GM12878 (cell line): ENCODE measurements around the gene YARS1. TPM values are rescaled to one million over a fixed set of nuclear protein-coding genes. Genes with fewer than 3 reads are reported as not detected.

ENCODE experiments used
- ATAC-seq: fragments of 200-7000 bp; cut with Tn5 transposase; 3 replicates; pipeline ENCODE4 v1.9.1; 2020; ENCODE audit warnings: mild to moderate bottlenecking, moderate library complexity
- BruUV-seq: library from RNA; stranded (reverse); fragments of 400-500 nt; replicated peaks from 2 replicates; lab custom pipeline; 2021; lab: Mats Ljungman, UMichigan
- CTCF ChIA-PET: fragments of 300-600 bp; sonication (Branson Sonifier 250); formaldehyde crosslinking; extraction: SDS; loops from one replicate; lab custom pipeline; 2021; ENCODE audit warnings: inconsistent platforms; lab: Yijun Ruan, JAX
- POLR2A ChIA-PET: fragments of 350-600 bp; formaldehyde crosslinking; extraction: SDS; loops from one replicate; lab custom pipeline; 2021; ENCODE audit warnings: inconsistent platforms; lab: Charles Lee
- RAD21 ChIA-PET: fragments of 300-600 bp; sonication (Branson Sonifier 250); formaldehyde crosslinking; loops from one replicate; lab custom pipeline; 2023; ENCODE audit warnings: antibody characterized with exemption; ENCODE audit not compliant: unreplicated experiment; lab: Charles Lee
- SMC1A ChIA-PET: fragments of 300-600 bp; sonication (Branson Sonifier 250); formaldehyde crosslinking; loops from one replicate; lab custom pipeline; 2023; ENCODE audit not compliant: unreplicated experiment, uncharacterized antibody; lab: Charles Lee
- DNase-seq: peaks from one replicate; pipeline ENCODE4 v3.0.0-alpha.2; 2011; ENCODE audit warnings: low read depth, low spot score
- FAIRE-seq: peaks from 3 replicates; lab custom pipeline; 2011; peaks lifted over from hg19 to GRCh38; lab: Jason Lieb, UNC
- H2AFZ ChIP-seq: 2 replicates; pipeline ENCODE4 v1.6.0; 2011; ENCODE audit warnings: low read depth, low read length, control low read depth; ENCODE audit not compliant: control insufficient read depth
- H3K27ac ChIP-seq: 2 replicates; pipeline ENCODE4 v1.5.1; 2011; ENCODE audit warnings: control low read depth; ENCODE audit not compliant: control insufficient read depth, insufficient read depth
- H3K27me3 ChIP-seq, 2 experiments: replicated peaks in 1 of 2; 2 replicates each; pipeline versions ENCODE4 v1.6.0 to v1.6.1; 2011; ENCODE audit warnings: low read length in 1 of 2; ENCODE audit not compliant: control insufficient read depth in 2 of 2, insufficient read depth in 2 of 2
- H3K36me3 ChIP-seq, 2 experiments: 2 replicates each; pipeline ENCODE4 v1.5.1; 2011; ENCODE audit warnings: low read length in 1 of 2; ENCODE audit not compliant: control insufficient read depth in 2 of 2, insufficient read depth in 2 of 2
- H3K4me1 ChIP-seq: 2 replicates; pipeline ENCODE4 v1.6.1; 2011; ENCODE audit warnings: mild to moderate bottlenecking, low read length, moderate library complexity, mixed read lengths; ENCODE audit not compliant: control insufficient read depth, insufficient read depth
- H3K4me2 ChIP-seq: 2 replicates; pipeline ENCODE4 v1.6.0; 2011; ENCODE audit warnings: control low read depth; ENCODE audit not compliant: control insufficient read depth, insufficient read depth
- H3K4me3 ChIP-seq: fragments of 200-600 bp; sonication (generic); 2 replicates; pipeline ENCODE4 v1.5.1; 2016
- H3K79me2 ChIP-seq: 2 replicates; pipeline ENCODE4 v1.6.0; 2011; ENCODE audit warnings: low read length; ENCODE audit not compliant: control insufficient read depth, insufficient read depth
- H3K9ac ChIP-seq: 2 replicates; pipeline ENCODE4 v1.8.0; 2011; ENCODE audit warnings: low read length, control low read depth, mixed read lengths; ENCODE audit not compliant: control insufficient read depth, insufficient read depth
- H3K9me3 ChIP-seq: replicated peaks from 3 replicates; pipeline ENCODE4 v1.5.1; 2011; ENCODE audit warnings: mild to moderate bottlenecking, low read length; ENCODE audit not compliant: control insufficient read depth, insufficient read depth
- H4K20me1 ChIP-seq: 2 replicates; pipeline ENCODE4 v1.6.0; 2011; ENCODE audit not compliant: control insufficient read depth, insufficient read depth
- NFYA ChIP-seq: IDR thresholded peaks from 2 replicates; pipeline ENCODE4 v1.6.1; 2011; ENCODE audit warnings: low read depth, mild to moderate bottlenecking, low read length, improper control_type of control experiment, borderline replicate concordance
- ZNF207 ChIP-seq: fragments of 450-650 bp; IDR thresholded peaks from 2 replicates; pipeline ENCODE4 v1.6.1; 2014; ENCODE audit warnings: antibody characterized with exemption, mild to moderate bottlenecking, borderline replicate concordance
- WGBS: methylation state at CpG from one replicate; pipeline ENCODE4 v1.1.6; 2016; ENCODE audit warnings: low lambda C conversion rate; ENCODE audit not compliant: insufficient replicate concordance, insufficient coverage; ENCODE audit errors: missing lambda C conversion rate; 5-methylcytosine and 5-hydroxymethylcytosine counted together
- in situ Hi-C: fragments of 300-500 bp; cut with MboI; formaldehyde crosslinking; loops from 9 replicates; pipeline ENCODE4 v1.14.3; 2018; ENCODE audit warnings: mixed read lengths
- intact Hi-C: fragments of 100-400 bp; cut with micrococcal nuclease; formaldehyde crosslinking; loops from one replicate; pipeline ENCODE4 v1.14.2; 2022; ENCODE audit not compliant: unreplicated experiment
- polyA plus RNA-seq, 11 experiments: library from polyadenylated mRNA; depleted of rRNA in 4 of 11; unstranded in 6 of 11; stranded (reverse) in 5 of 11; fragments of >200 nt; fragmentation: Nextera tagmentation in 4 of 11; fragmentation: Illumina TruSeq in 1 of 11; extraction: Ambion mirVana in 4 of 11; extraction: Trizol in 1 of 11; gene quantifications; 1 replicate in 1 of 11; 2 replicates in 10 of 11; pipeline versions ENCODE4 v1.2.1 to v1.2.3, GENCODE V29; 2011 to 2016; ENCODE audit warnings: inconsistent platforms in 2 of 11, missing spikeins in 2 of 11, low read depth in 1 of 11
- total RNA-seq, 4 experiments: library from RNA; depleted of rRNA in 3 of 4; stranded (reverse); fragments of >200 nt in 3 of 4; fragmentation: Illumina TruSeq in 1 of 4; extraction: Trizol in 1 of 4; gene quantifications; 2 replicates each; pipeline versions ENCODE4 v1.2.1 to v1.2.3, GENCODE V29; 2013 to 2021
- TF ChIP-seq, protein P1 (sequence below): fragments of 450-650 bp; IDR thresholded peaks from 2 replicates; pipeline ENCODE4 v1.6.1; 2017; ENCODE audit warnings: mild to moderate bottlenecking, moderate library complexity

Gene YARS1
- total and polyA plus RNA-seq, 10 of the 15 experiments (the other 5 are each of a cell fraction or from before 2014, with no cell fraction given) = 39.9 to 202 (median 136) TPM

DNA sequence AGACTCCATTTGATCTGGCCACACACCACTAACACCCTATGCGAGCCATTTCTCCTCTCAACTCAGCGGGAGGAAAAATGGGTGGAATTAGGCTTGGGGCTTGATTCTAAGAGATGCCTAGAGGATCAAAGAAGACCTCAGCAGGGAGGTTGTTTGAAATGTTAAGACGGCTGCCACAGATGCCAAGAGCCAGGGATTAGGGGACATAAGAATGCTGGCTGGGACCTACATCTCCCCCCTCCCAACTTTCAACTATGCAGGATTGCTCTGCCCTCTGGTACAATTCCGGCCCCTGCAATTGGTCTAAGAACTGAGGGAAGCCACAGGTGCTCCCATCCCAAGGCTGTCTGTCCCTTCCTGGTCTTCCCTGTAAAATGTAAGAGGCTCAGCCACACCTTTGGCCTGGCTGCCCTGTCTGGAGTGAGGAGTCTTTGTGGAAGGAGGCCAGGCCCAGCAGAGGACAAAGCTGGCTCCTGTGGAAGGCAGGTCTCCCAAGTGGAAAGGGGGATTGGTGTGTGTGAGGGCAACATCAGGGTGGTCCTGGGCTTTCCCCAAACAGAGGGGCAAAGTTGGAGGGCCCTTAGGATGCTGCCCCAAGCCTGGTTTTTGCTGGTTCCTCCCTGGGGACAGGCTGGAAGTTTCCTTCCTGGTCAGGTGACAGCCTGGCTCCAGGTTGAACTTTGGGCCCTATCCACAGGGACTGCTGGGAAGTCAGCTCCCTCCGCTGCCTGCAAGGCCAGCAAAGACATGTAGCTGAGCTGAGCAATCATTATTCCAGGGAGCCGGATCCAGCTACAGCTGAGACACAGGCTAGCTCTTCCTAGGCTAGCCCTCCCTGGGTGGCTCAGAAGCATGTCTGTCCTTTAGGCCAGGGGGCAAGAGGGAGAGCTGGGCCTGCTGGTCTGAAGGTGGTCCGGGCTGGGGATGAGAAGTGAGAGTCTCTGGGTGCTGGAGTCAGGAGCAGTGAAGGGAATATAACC lies 80.1 kb downstream of the YARS1 start:
- no peak overlapping the region for H3K4me3 ChIP-seq
- ChIA-PET POLR2A (no interaction called here), RAD21 (no interaction called here), CTCF (no interaction called here), SMC1A (no interaction called here)
- intact Hi-C loops = no loop called here
- FAIRE-seq (no peak), ATAC-seq (no peak), DNase-seq (no peak)
- no peak overlapping the region for H3K27ac ChIP-seq
- no peaks in the 10 kb centered on the region for H4K20me1 ChIP-seq
- H2AFZ ChIP-seq = no peak overlapping the region
- BruUV-seq = no TSS peak
- 51% methylated on average over 7 of the region's 7 CpGs for WGBS
- in situ Hi-C loops = no loop called here
- TF ChIP-seq ZNF207 = no peak
- TF ChIP-seq NFYA = no peak
- TF ChIP-seq, protein P1, sequence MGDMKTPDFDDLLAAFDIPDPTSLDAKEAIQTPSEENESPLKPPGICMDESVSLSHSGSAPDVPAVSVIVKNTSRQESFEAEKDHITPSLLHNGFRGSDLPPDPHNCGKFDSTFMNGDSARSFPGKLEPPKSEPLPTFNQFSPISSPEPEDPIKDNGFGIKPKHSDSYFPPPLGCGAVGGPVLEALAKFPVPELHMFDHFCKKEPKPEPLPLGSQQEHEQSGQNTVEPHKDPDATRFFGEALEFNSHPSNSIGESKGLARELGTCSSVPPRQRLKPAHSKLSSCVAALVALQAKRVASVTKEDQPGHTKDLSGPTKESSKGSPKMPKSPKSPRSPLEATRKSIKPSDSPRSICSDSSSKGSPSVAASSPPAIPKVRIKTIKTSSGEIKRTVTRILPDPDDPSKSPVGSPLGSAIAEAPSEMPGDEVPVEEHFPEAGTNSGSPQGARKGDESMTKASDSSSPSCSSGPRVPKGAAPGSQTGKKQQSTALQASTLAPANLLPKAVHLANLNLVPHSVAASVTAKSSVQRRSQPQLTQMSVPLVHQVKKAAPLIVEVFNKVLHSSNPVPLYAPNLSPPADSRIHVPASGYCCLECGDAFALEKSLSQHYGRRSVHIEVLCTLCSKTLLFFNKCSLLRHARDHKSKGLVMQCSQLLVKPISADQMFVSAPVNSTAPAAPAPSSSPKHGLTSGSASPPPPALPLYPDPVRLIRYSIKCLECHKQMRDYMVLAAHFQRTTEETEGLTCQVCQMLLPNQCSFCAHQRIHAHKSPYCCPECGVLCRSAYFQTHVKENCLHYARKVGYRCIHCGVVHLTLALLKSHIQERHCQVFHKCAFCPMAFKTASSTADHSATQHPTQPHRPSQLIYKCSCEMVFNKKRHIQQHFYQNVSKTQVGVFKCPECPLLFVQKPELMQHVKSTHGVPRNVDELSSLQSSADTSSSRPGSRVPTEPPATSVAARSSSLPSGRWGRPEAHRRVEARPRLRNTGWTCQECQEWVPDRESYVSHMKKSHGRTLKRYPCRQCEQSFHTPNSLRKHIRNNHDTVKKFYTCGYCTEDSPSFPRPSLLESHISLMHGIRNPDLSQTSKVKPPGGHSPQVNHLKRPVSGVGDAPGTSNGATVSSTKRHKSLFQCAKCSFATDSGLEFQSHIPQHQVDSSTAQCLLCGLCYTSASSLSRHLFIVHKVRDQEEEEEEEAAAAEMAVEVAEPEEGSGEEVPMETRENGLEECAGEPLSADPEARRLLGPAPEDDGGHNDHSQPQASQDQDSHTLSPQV = no peak
- no peaks in the 10 kb centered on the region for H3K36me3 ChIP-seq
- no peaks in the 10 kb centered on the region for H3K9me3 ChIP-seq
- H3K27me3 ChIP-seq = peaks cover 0 to 6% of the 10 kb centered on the region in 2 experiments
- no peak overlapping the region for H3K9ac ChIP-seq
- peaks cover 7% of the 10 kb centered on the region for H3K4me1 ChIP-seq
- no peaks in the 10 kb centered on the region for H3K79me2 ChIP-seq
- H3K4me2 ChIP-seq = no peak overlapping the region
